Measurements from ENCODE around the gene CDH23. TPM values are rescaled to one million over a fixed set of nuclear protein-coding genes. Genes with fewer than 3 reads are reported as not detected.

The CDH23 gene
- total RNA-seq, 1 experiment from 2014 or later, result 7.8 TPM

DNA sequence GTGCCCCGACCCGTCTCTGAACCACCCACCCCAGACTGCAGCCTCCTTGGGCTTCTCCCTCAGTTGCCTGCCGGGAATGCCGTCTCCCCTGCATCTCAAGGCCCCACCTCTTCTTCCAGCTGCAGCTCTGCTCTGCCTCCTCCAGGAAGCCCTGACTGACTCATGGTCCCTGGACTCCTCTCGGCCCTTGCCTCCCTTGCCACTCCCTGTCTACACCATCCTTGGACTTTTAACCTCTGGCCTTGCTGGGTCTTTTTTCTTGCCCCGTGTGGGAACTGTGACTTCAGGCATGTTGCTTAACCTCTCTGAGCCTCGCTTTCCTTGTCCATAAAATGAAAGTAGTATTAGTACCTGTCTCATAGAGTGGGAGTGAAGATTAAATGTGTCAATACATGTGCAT is 266.6 kb downstream of the CDH23 start:
- DNase-seq, result no peak
- Histone ChIP-seq H3K79me2 (ENCODE audit: low read depth) (no peaks in the 10 kb centered on the region), H3K9me3 (ENCODE audit: insufficient read depth, low read depth) (no peaks in the 10 kb centered on the region), H3K9me2 (ENCODE audit: insufficient read depth) (no peaks in the 10 kb centered on the region), H3F3A (ENCODE audit: insufficient read depth, low read depth) (no peaks in the 10 kb centered on the region), H3K4me2 (no peak overlapping the region), H4K20me1 (ENCODE audit: insufficient read depth) (no peaks in the 10 kb centered on the region), H3K27me3 (ENCODE audit: insufficient read depth, low read depth) (no peaks in the 10 kb centered on the region), H3K27ac (no peak overlapping the region), H3K4me1 (replicated peaks; ENCODE audit: insufficient read depth) (no peaks in the 10 kb centered on the region), H3K4me3 (no peak overlapping the region), H2AFZ (no peak overlapping the region), H3K36me3 (ENCODE audit: low read depth) (no peaks in the 10 kb centered on the region)
- BruUV-seq (replicated peaks), result no TSS peak
- TF ChIP-seq EZH2 (IDR thresholded peaks at IDR 0.05; ENCODE audit: low read depth), result no peak
- TF ChIP-seq, protein P1, sequence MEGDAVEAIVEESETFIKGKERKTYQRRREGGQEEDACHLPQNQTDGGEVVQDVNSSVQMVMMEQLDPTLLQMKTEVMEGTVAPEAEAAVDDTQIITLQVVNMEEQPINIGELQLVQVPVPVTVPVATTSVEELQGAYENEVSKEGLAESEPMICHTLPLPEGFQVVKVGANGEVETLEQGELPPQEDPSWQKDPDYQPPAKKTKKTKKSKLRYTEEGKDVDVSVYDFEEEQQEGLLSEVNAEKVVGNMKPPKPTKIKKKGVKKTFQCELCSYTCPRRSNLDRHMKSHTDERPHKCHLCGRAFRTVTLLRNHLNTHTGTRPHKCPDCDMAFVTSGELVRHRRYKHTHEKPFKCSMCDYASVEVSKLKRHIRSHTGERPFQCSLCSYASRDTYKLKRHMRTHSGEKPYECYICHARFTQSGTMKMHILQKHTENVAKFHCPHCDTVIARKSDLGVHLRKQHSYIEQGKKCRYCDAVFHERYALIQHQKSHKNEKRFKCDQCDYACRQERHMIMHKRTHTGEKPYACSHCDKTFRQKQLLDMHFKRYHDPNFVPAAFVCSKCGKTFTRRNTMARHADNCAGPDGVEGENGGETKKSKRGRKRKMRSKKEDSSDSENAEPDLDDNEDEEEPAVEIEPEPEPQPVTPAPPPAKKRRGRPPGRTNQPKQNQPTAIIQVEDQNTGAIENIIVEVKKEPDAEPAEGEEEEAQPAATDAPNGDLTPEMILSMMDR (conservative IDR thresholded peaks at IDR 0.05), result no peak
- ChIA-PET CTCF (no interaction called here), POLR2A (ENCODE audit: unreplicated experiment) (no interaction called here)
- intact Hi-C loops (cut with micrococcal nuclease; ENCODE audit: unreplicated experiment), result no loop called here

DNA sequence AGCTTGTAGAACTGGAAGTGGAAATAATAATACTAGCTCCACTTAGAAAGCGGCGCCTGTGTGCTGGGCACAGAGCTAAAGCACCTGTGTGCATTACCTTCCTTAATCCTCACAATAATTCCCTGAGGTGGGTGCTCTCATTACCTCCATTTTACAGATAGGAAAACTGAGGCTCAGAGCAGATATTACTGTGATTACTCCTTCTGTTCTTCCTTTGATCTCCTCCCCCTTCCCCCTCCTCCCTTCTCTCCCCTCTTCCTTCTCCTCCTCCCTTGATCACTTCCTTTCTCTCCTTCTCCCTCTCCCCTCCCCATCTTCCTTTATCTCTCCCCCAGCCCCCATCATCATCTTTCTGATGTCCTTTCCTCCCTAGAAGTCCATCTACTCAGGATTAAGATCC is 267.9 kb downstream of the CDH23 start:
- POLR2A ChIA-PET (ENCODE audit: unreplicated experiment), result interaction anchor here (0.6 kb wide), 1 partner anchor 82 kb away, joined by 4 read pairs; no protein-coding TSS in a partner anchor
- Histone ChIP-seq H3K36me3 (ENCODE audit: low read depth) (no peaks in the 10 kb centered on the region), H4K20me1 (ENCODE audit: insufficient read depth) (no peaks in the 10 kb centered on the region), H3F3A (ENCODE audit: insufficient read depth, low read depth) (no peaks in the 10 kb centered on the region), H2AFZ (no peak overlapping the region), H3K27me3 (ENCODE audit: insufficient read depth, low read depth) (no peaks in the 10 kb centered on the region), H3K79me2 (ENCODE audit: low read depth) (no peaks in the 10 kb centered on the region), H3K4me1 (replicated peaks; ENCODE audit: insufficient read depth) (no peaks in the 10 kb centered on the region), H3K4me2 (no peak overlapping the region), H3K9me2 (ENCODE audit: insufficient read depth) (no peaks in the 10 kb centered on the region), H3K9me3 (ENCODE audit: insufficient read depth, low read depth) (no peaks in the 10 kb centered on the region), H3K4me3 (no peak overlapping the region), H3K27ac (no peak overlapping the region)
- CTCF ChIA-PET, result interaction anchor here (0.7 kb wide), 1 partner anchor 125 kb away, joined by 3 read pairs; no protein-coding TSS in a partner anchor
- no peak for TF ChIP-seq EZH2 (IDR thresholded peaks at IDR 0.05; ENCODE audit: low read depth)
- TF ChIP-seq, protein P1 (conservative IDR thresholded peaks at IDR 0.05), result no peak
- intact Hi-C loops (cut with micrococcal nuclease; ENCODE audit: unreplicated experiment), result no loop called here
- no TSS peak for BruUV-seq (replicated peaks)
- DNase-seq, result no peak

GRCh38 chr10:71665456-71665855 is 268.7 kb downstream of the CDH23 start:
- Histone ChIP-seq H4K20me1 (ENCODE audit: insufficient read depth) (no peaks in the 10 kb centered on the region), H3K36me3 (ENCODE audit: low read depth) (no peaks in the 10 kb centered on the region), H3K79me2 (ENCODE audit: low read depth) (no peaks in the 10 kb centered on the region), H3K27me3 (ENCODE audit: insufficient read depth, low read depth) (no peaks in the 10 kb centered on the region), H3K9me2 (ENCODE audit: insufficient read depth) (no peaks in the 10 kb centered on the region), H3K9me3 (ENCODE audit: insufficient read depth, low read depth) (no peaks in the 10 kb centered on the region), H3K4me3 (no peak overlapping the region), H3F3A (ENCODE audit: insufficient read depth, low read depth) (no peaks in the 10 kb centered on the region), H3K4me2 (no peak overlapping the region), H2AFZ (no peak overlapping the region), H3K4me1 (replicated peaks; ENCODE audit: insufficient read depth) (no peaks in the 10 kb centered on the region), H3K27ac (no peak overlapping the region)
- no TSS peak for BruUV-seq (replicated peaks)
- TF ChIP-seq, protein P1 (conservative IDR thresholded peaks at IDR 0.05), result no peak
- no peak for TF ChIP-seq EZH2 (IDR thresholded peaks at IDR 0.05; ENCODE audit: low read depth)
- intact Hi-C loops (cut with micrococcal nuclease; ENCODE audit: unreplicated experiment), result no loop called here
- POLR2A ChIA-PET (ENCODE audit: unreplicated experiment), result interaction anchor here (0.6 kb wide), 1 partner anchor 81 kb away, joined by 4 read pairs; no protein-coding TSS in a partner anchor
- no peak for DNase-seq
- CTCF ChIA-PET, result no interaction called here
